Lower leg skin (tissue), 3 donors: Measurements from ENCODE around the gene EIF6.

ENCODE experiments used
- CTCF ChIP-seq, 3 donors: fragments of 450-650 bp; IDR thresholded peaks; one replicate each; pipeline ENCODE4 v1.5.1; 2016; ENCODE audit warnings: antibody characterized with exemption in 3 of 3, mild to moderate bottlenecking in 3 of 3, moderate library complexity in 2 of 3
- POLR2A ChIP-seq, 2 donors: fragments of 450-650 bp; IDR thresholded peaks; one replicate each; pipeline ENCODE4 v1.6.1; 2016 to 2017; ENCODE audit warnings: antibody characterized with exemption in 2 of 2, mild to moderate bottlenecking in 1 of 2, moderate library complexity in 1 of 2

GRCh38 chr20:35240811-35241293 is 43.7 kb downstream of the EIF6 start:
- TF ChIP-seq POLR2A (IDR thresholded peaks at IDR 0.05), result no peak
- no peak for TF ChIP-seq CTCF (IDR thresholded peaks at IDR 0.05)
